ENCODE measurements around the gene DCC. TPM values are rescaled to one million over a fixed set of nuclear protein-coding genes. Genes with fewer than 3 reads are reported as not detected.

DCC gene
- total and polyA plus RNA-seq, 2 experiments from 2014 or later = 0.53 to 0.73 TPM

DNA sequence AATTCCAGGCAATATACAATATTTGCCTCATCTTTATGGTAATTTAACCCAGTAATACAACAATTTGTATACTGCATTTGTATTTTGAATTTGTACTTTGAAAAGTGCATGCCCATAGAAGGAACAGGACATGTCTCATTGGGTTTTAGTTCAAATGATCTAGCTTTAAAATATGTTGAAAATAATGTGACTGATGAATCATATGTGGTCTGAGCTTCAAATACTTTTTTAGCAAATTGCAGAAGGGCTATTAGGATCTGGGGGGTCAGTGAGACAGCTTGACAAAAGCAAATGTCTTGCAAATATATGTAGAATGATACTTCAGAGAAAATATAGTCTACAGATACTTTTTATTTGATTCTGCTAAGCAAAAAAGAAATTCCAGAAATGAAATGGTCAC is 248.9 kb downstream of the DCC start (continued):
- TF ChIP-seq EZH2 (IDR thresholded peaks at IDR 0.05; ENCODE audit: low read depth, unreplicated experiment) = no peak
- no peak for TF ChIP-seq EZH2phosphoT487 (IDR thresholded peaks at IDR 0.05; ENCODE audit: unreplicated experiment)
- TF ChIP-seq POLR2AphosphoS5 (IDR thresholded peaks at IDR 0.05; ENCODE audit: low read depth) = no peak
- TF ChIP-seq, protein P1, sequence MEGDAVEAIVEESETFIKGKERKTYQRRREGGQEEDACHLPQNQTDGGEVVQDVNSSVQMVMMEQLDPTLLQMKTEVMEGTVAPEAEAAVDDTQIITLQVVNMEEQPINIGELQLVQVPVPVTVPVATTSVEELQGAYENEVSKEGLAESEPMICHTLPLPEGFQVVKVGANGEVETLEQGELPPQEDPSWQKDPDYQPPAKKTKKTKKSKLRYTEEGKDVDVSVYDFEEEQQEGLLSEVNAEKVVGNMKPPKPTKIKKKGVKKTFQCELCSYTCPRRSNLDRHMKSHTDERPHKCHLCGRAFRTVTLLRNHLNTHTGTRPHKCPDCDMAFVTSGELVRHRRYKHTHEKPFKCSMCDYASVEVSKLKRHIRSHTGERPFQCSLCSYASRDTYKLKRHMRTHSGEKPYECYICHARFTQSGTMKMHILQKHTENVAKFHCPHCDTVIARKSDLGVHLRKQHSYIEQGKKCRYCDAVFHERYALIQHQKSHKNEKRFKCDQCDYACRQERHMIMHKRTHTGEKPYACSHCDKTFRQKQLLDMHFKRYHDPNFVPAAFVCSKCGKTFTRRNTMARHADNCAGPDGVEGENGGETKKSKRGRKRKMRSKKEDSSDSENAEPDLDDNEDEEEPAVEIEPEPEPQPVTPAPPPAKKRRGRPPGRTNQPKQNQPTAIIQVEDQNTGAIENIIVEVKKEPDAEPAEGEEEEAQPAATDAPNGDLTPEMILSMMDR (conservative IDR thresholded peaks at IDR 0.05; ENCODE audit: low read depth in 2 of 2) = no peak
- TF ChIP-seq JUNB (IDR thresholded peaks at IDR 0.05; ENCODE audit: unreplicated experiment) = no peak
- TF ChIP-seq, protein P2, sequence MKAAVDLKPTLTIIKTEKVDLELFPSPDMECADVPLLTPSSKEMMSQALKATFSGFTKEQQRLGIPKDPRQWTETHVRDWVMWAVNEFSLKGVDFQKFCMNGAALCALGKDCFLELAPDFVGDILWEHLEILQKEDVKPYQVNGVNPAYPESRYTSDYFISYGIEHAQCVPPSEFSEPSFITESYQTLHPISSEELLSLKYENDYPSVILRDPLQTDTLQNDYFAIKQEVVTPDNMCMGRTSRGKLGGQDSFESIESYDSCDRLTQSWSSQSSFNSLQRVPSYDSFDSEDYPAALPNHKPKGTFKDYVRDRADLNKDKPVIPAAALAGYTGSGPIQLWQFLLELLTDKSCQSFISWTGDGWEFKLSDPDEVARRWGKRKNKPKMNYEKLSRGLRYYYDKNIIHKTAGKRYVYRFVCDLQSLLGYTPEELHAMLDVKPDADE (IDR thresholded peaks at IDR 0.05) = no peak

DNA sequence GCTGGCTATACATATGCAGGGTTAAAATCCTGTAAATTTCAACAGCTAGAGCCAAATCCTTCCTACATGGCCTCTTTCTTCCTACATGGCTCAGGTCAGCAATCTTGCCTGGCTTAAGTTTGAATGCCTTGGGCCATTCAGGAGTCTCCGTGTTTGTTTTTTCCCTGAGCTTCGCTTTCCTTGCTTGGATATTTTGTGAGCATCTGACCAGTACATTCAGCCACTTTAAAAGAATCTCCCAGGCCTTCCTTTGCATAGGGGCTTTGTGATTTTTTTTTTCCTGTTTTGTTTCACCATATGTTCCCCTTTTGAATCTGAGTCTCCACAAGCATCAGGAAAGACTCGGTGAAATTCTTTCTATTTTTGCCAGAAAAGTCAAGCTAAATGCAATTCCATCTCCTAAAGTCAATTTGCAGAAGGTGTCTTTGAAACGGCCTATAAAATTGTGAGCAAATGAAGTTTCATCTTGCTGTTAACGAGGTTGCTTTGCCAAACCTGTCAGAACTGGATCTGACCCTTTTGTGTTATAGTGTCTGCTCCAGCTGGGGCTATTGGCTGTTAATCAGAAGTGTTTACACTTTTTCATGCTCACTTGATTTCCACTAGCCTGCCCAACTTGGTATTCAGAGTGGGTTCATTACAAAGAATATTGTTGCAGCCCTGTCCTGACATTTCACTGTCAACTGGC is 256.9 kb downstream of the DCC start:
- Histone ChIP-seq H3K4me3 (no peak overlapping the region), H4K20me1 (replicated peaks; ENCODE audit: insufficient read depth) (no peaks in the 10 kb centered on the region), H3K9me2 (ENCODE audit: insufficient read depth) (no peaks in the 10 kb centered on the region), H3K27ac (ENCODE audit: low read depth) (no peak overlapping the region), H3K27me3 (ENCODE audit: insufficient read depth) (no peaks in the 10 kb centered on the region), H3K79me2 (replicated peaks; ENCODE audit: insufficient read depth) (no peaks in the 10 kb centered on the region), H3K36me3 (ENCODE audit: insufficient read depth) (no peaks in the 10 kb centered on the region), H3K4me2 (no peak overlapping the region), H3K4me1 (ENCODE audit: insufficient read depth) (no peaks in the 10 kb centered on the region), H3F3A (replicated peaks; ENCODE audit: low read depth) (no peaks in the 10 kb centered on the region), H2AFZ (peak overlapping the region; percentile 53; the same call in 1 of the 2 replicates)
- Mint-ChIP-seq H3K27ac (no peak overlapping the region), H3K27me3 (ENCODE audit: insufficient read depth, low read depth, poor library complexity) (peaks cover 2% of the 10 kb centered on the region), H3K4me1 (peaks cover 4% of the 10 kb centered on the region; the same call in 2 of the 3 replicates), H3K36me3 (ENCODE audit: low read depth) (no peaks in the 10 kb centered on the region), H3K9me3 (no peaks in the 10 kb centered on the region), H3K4me3 (no peak overlapping the region)
- TF ChIP-seq POLR2AphosphoS5 (IDR thresholded peaks at IDR 0.05; ENCODE audit: low read depth) (no peak), JUNB (IDR thresholded peaks at IDR 0.05; ENCODE audit: unreplicated experiment) (no peak), STAT1 (IDR thresholded peaks at IDR 0.05; ENCODE audit: unreplicated experiment) (no peak), EZH2phosphoT487 (IDR thresholded peaks at IDR 0.05; ENCODE audit: unreplicated experiment) (no peak), NANOG (IDR thresholded peaks at IDR 0.05; ENCODE audit: borderline replicate concordance) (no peak)
- TF ChIP-seq, protein P1 (conservative IDR thresholded peaks at IDR 0.05; ENCODE audit: low read depth in 2 of 2) = no peak
- TF ChIP-seq, protein P2 (IDR thresholded peaks at IDR 0.05) = no peak
- DNase-seq (ENCODE audit: low spot score) = no peak
- no peak for ATAC-seq

All from GM23338 (cell line).